Activated CD8-positive, alpha-beta memory T cell treated with anti-CD3 and anti-CD28 coated beads, Interleukin-2, amount 50 U/mL, for 1 hour (primary cell): Measurements from ENCODE around the gene CRAMP1.
"Not testable (repeated sequence)": the region's sequence is repeated elsewhere in the genome, so short reads cannot be mapped to it uniquely, and the experiment has no call there.

Experiments used
- DNase-seq: peaks from one replicate; pipeline ENCODE4 v3.0.0-alpha.2; 2020; ENCODE audit errors: extremely low read depth

CRAMP1 gene, protein sequence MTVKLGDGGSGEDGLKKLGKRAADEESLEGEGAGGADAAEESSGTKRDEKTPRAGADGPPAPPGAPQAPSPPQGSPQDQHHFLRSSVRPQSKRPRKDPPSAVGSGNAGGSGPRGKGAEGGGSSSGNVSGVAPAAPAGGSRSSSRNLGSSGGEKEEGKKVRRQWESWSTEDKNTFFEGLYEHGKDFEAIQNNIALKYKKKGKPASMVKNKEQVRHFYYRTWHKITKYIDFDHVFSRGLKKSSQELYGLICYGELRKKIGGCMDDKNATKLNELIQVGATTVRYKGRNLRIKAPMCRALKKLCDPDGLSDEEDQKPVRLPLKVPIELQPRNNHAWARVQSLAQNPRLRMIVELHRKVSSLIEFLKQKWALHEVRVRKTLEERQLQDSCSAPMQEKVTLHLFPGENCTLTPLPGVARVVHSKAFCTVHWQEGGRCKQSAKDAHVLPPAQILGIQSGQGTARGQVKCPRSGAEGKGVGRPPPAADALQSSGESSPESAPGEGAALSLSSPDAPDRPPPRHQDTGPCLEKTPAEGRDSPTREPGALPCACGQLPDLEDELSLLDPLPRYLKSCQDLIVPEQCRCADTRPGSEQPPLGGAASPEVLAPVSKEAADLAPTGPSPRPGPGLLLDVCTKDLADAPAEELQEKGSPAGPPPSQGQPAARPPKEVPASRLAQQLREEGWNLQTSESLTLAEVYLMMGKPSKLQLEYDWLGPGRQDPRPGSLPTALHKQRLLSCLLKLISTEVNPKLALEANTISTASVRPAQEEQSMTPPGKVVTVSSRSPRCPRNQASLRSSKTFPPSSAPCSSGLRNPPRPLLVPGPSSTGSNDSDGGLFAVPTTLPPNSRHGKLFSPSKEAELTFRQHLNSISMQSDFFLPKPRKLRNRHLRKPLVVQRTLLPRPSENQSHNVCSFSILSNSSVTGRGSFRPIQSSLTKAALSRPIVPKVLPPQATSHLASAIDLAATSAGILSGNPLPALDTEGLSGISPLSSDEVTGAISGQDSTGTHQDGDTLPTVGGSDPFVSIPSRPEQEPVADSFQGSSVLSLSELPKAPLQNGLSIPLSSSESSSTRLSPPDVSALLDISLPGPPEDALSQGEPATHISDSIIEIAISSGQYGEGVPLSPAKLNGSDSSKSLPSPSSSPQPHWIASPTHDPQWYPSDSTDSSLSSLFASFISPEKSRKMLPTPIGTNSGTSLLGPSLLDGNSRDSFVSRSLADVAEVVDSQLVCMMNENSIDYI (N-terminal part only)

DNA sequence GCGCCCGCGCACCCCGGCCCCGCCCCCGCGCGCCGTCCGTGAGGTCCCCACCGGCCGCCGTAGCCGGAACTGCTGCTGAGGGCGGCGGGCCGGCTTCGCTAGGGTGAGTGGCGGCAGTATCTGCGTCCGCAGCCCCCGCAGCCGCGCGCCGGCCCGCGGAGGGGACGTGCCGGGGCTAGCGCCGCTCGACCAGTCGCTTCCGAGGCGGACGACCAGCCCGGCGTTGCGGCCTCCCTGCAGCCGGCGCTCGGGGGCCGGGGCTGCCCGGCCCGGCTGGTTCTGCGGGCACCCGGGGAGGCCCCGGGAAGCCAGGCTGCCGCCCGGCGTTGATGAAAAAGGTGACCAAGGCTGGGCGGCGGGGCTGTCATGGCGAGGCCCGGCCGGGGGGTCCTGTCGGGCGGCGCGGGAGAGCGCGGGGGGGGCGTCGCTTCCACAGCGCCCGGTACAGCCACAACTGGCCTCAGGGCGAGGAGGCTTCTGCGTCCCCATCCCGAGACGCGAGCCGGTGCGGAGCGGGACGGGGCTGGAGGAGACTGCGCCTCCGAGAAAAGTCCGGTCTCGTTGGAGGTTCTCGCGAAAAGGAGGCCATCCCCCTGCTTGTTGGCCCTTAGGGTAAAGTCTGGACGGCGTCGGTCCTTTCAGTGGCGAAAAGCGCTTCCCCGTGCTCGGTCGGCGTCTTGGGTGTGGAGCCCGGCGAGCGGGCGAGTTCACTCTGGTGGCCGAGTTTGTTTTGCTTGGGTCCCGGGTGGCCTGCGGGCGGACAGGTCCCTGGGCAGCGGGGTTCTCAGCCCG is at the start of gene CRAMP1:
TSS of gene CRAMP1 (plus strand) at position 41 of the 792 bp plus-strand sequence. CDS start 2,280 bp downstream, outside the sequence.
- DNase-seq: no peak

DNA sequence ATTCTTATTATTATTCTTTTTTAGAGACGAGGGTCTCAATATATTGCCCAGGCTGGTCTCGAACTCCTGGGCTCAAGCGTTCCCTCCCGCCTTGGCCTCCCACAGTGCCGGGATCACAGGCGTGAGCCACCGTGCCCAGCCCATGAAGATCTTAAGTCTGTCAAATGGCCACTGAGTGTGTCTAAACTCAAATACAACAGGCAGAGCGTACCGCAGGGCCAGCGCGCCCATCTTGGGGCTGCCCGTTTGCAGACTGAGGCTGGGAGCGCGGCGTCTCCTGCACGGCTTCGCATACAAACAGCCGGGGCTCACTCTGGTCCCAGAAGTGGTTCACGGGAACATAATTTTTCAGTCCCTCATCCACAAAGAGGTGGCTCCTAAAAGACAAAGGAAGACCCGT is 48.4 kb upstream of the CRAMP1 start:
- no peak for DNase-seq

- no peak for DNase-seq
These were observed 47.8 kb upstream of the CRAMP1 start for GRCh38 chr16:1564325-1564724.

- no peak for DNase-seq
These were observed 46.9 kb upstream of the CRAMP1 start for GRCh38 chr16:1565083-1565805.

DNA sequence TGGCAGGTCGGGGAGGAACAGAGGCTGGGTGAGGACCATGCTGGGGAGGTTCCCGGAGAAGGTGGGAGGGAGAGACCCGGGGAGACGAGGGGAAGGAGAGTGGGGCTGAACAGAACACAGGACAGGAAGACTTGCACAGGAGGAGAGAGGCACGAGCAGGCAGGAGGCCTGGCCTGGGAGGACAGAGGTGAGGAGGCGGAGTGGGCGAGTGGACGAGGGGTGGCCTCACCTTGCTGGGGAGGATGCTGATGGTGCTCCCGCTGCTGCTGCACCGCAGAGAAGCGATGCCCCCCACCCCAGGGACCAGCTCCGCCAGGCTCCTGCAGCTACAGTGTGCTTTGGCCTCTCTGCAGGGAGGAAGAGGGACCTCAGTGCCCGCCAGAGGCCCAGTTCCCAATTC is 44.2 kb upstream of the CRAMP1 start:
- no peak for DNase-seq

GRCh38 chr16:1571012-1571671 is 41.0 kb upstream of the CRAMP1 start:
- no peak for DNase-seq

GRCh38 chr16:1572673-1573072 is 39.5 kb upstream of the CRAMP1 start:
- no peak for DNase-seq

DNA sequence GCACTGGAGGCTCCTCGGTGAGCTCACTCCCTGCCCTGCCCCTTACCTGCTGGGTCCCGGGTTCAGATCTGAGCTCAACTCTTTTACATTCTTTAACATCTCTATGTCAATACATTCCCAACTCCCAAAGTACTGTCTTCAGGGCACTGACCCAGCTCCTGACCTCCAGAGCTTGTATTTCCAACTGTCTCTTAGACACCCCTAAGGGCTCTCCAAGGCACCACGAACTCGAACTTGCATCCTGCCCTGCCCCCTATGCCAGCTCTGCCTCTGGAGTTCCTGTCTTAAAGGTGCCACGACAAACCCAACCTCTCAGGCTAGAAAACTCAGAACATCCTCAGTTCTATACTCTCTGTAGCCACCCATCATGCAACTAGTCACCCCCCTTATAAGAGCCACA is 38.9 kb upstream of the CRAMP1 start:
- no peak for DNase-seq

GRCh38 chr16:1575578-1575977 is 36.6 kb upstream of the CRAMP1 start:
- no peak for DNase-seq

GRCh38 chr16:1579214-1579613 is 32.9 kb upstream of the CRAMP1 start:
- DNase-seq: no peak

- no peak for DNase-seq
These were observed 31.9 kb upstream of the CRAMP1 start for GRCh38 chr16:1580256-1580655.

- no peak for DNase-seq
These were observed 31.2 kb upstream of the CRAMP1 start for GRCh38 chr16:1580956-1581355.

DNA sequence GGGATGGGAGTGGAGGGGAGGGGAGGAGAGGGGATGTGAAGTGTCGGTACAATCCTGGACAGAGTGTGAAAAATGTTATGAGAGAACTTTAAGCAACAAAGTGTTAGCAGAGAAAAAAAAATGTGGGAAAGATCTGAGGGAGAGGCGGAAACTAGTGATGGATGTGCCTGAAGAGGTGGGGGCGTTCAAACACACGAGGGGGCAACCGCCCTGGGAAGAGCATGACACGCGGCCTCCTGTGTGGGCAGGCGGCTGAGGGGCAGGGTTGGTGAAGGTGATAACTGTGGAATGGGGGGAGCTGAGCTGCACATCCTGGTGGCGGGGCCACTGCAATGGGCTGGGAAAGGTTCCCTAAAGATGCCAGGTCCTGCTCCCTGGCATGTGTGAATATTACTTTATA is 30.4 kb upstream of the CRAMP1 start:
- no peak for DNase-seq

DNA sequence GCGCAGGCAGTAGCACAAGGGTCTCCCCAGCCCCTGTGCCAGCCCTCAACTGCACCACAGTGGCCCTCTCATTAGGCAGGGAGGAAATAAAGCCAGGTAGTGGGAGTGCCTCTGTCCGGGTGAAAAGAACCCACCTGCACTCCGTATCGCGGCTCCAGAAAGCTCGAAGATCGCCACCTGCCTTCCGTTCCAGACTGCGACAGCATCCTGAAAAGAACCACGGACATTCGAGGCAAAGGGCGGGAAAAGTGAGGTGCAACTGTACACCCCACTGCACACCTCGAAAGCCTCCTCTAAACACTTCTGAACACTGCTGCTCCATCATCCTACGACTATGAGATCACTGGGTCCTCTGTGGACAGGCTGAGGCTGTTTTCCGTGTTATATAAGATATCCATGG is 29.0 kb upstream of the CRAMP1 start:
- no peak for DNase-seq

GRCh38 chr16:1584926-1585484 is 27.2 kb upstream of the CRAMP1 start:
- no peak for DNase-seq

DNA sequence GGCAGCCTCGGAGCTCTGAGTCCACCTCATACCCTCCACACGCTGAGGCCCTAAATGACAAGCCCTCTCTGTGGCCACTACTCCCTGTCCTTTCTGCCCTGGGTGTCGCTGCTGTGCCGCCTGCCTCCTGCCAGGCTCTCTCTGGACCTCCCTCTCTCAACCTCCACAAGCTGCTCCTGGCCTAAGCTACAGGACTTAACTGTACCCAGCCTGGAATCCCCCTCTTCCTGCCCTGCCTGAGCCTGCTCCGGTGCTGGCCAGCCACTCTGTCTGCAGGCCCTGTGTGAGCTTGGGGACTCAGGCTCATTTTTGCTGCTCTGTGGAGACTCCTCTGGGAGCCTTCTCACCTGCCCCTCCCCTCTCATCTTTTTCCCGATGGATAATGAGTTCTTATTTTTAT is 21.8 kb upstream of the CRAMP1 start:
- no peak for DNase-seq

DNA sequence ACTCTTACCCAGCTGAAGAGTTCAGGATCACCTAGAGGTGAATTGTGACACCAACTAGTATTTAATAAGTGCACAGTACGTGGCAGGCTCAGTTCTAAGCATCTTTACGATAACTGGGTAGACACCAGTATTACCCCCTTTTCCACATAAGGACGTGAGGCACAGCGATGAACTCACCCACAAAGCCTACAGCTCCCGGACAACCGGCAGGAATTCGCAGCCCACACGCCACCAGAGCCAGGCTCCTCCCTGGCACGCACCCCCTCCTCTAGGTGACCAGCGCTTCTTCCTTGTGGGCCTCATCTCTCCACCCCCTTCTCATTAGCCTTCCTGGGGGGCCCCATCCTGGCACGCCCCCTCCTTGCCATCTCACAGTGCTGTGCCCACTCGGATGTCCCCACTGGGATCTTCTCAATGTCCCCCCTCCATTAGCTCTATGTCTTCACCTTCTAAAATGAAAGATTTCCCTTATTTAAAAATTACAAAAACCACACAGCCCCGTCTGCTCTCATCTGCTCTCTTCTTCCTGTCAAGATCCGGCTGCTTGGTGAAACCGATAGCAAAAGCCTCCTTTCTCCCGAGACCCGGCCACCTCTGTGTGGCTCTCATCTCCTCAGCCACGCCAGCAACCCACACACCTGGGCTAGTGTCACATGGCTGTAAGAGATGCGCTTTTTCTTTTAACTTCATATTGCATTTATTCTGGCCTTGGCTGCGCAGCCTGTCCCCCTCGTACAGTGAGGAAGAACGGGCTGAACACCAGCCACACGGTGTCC is 21.0 kb upstream of the CRAMP1 start:
- DNase-seq: no peak

- no peak for DNase-seq
These were observed 19.7 kb upstream of the CRAMP1 start for GRCh38 chr16:1592446-1592845.

DNA sequence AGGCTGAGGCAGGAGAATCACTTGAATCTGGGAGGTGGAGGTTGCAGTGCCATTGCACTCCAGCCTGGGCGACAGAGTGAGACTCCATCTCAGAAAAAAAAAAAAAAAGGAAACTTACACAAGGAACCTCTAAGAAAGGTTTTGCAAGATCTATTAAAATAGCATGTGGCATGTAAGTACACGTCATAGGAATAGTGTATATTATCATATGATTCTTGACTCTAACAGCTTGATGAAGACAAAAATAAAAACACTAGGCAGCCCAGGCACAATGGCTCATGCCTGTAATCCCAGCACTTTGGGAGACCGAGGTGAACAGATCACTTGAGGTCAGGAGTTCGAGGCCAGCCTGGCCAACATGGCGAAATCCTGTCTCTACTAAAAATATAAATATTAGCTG is 16.6 kb upstream of the CRAMP1 start:
- not testable (repeated sequence) for DNase-seq
